HCT116 (cell line): ENCODE measurements around the gene ZNF469. TPM values are rescaled to one million over a fixed set of nuclear protein-coding genes. Genes with fewer than 3 reads are reported as not detected.

ENCODE experiments used
- ATAC-seq: fragments of 200-7000 bp; cut with Tn5 transposase; 2 replicates; pipeline ENCODE4 v1.9.1; 2020; ENCODE audit warnings: mild to moderate bottlenecking, moderate library complexity
- BruUV-seq: library from RNA; stranded (reverse); fragments of 400-500 nt; replicated peaks from 2 replicates; lab custom pipeline; 2021; lab: Mats Ljungman, UMichigan
- CTCF ChIA-PET: fragments of 300-600 bp; sonication (Branson Sonifier 250); formaldehyde crosslinking; loops from one replicate; lab custom pipeline; 2021; ENCODE audit warnings: antibody characterized with exemption; lab: Charles Lee
- POLR2A ChIA-PET: fragments of 300-600, 350-600 bp; sonication (Branson Sonifier 250); formaldehyde crosslinking; loops from one replicate; lab custom pipeline; 2021; ENCODE audit warnings: antibody characterized with exemption; lab: Charles Lee
- RAD21 ChIA-PET, 2 experiments: fragments of 300-600 bp; sonication (Branson Sonifier 250); formaldehyde crosslinking; loops; one replicate each; lab custom pipeline; 2023; ENCODE audit warnings: low total read pairs in 2 of 2; ENCODE audit not compliant: uncharacterized antibody in 2 of 2, unreplicated experiment in 2 of 2, low non-redundant PET in 1 of 2; lab: Charles Lee
- DNase-seq: peaks from one replicate; pipeline ENCODE4 v3.0.0-alpha.2; 2010; ENCODE audit warnings: low read depth, low spot score
- H2AFZ ChIP-seq: fragments of 200-600 bp; shearing (Covaris generic), sonication (generic); 2 replicates; pipeline ENCODE4 v1.6.1; 2017; ENCODE audit warnings: low read depth, mixed run types, mixed read lengths, antibody characterized with exemption, low read length; ENCODE audit not compliant: poor library complexity, severe bottlenecking
- H3K27ac ChIP-seq: 2 replicates; pipeline ENCODE4 v1.5.1; 2012; ENCODE audit warnings: low read depth, low read length
- H3K27me3 ChIP-seq: fragments of 200-600 bp; sonication (generic); 2 replicates; pipeline ENCODE4 v1.6.1; 2016; ENCODE audit warnings: mixed run types, low read length, mixed read lengths; ENCODE audit not compliant: insufficient read depth
- H3K36me3 ChIP-seq, 2 experiments: fragments of 200-500 bp in 1 of 2; fragments of 200-600 bp in 1 of 2; sonication (Bioruptor generic) in 1 of 2; sonication (generic) in 1 of 2; 2 replicates each; pipeline versions ENCODE4 v1.5.1 to v1.6.1; 2014 to 2016; ENCODE audit warnings: low read length in 2 of 2, inconsistent platforms in 1 of 2, mixed read lengths in 1 of 2, mixed run types in 1 of 2; ENCODE audit not compliant: insufficient read depth in 2 of 2, control insufficient read depth in 1 of 2
- H3K4me1 ChIP-seq, 2 experiments: fragments of 200-600 bp in 1 of 2; sonication (generic) in 1 of 2; 2 replicates each; pipeline versions ENCODE4 v1.5.1 to v1.6.1; 2012 to 2017; ENCODE audit warnings: low read length in 2 of 2, inconsistent platforms in 1 of 2, mild to moderate bottlenecking in 1 of 2, mixed read lengths in 1 of 2, mixed run types in 1 of 2, moderate library complexity in 1 of 2; ENCODE audit not compliant: insufficient read depth in 2 of 2, control insufficient read depth in 1 of 2
- H3K4me2 ChIP-seq: fragments of 200-600 bp; sonication (generic); 2 replicates; pipeline ENCODE4 v1.6.1; 2017; ENCODE audit warnings: mixed run types, low read length, mixed read lengths
- H3K4me3 ChIP-seq, 2 experiments: fragments of 200-600 bp in 1 of 2; sonication (generic) in 1 of 2; replicated peaks in 1 of 2; 2 replicates each; pipeline ENCODE4 v1.5.1; 2011 to 2016; ENCODE audit warnings: low read length in 2 of 2, control low read depth in 1 of 2, low read depth in 1 of 2, mild to moderate bottlenecking in 1 of 2, mixed read lengths in 1 of 2, mixed run types in 1 of 2
- H3K79me2 ChIP-seq: fragments of 200-600 bp; sonication (generic); 2 replicates; pipeline ENCODE4 v1.6.1; 2017; ENCODE audit warnings: mild to moderate bottlenecking, mixed run types, low read length, moderate library complexity, mixed read lengths; ENCODE audit not compliant: insufficient read depth
- H3K9ac ChIP-seq: fragments of 200-600 bp; sonication (generic); 2 replicates; pipeline ENCODE4 v1.6.1; 2016; ENCODE audit warnings: low read length, mixed read lengths
- H3K9me2 ChIP-seq: fragments of 200-600 bp; sonication (generic), shearing (Covaris generic); 2 replicates; pipeline ENCODE4 v1.6.1; 2017; ENCODE audit warnings: mixed run types, mild to moderate bottlenecking, moderate library complexity; ENCODE audit not compliant: insufficient read depth
- H3K9me3 ChIP-seq, 2 experiments: fragments of 200-500 bp in 1 of 2; fragments of 200-600 bp in 1 of 2; sonication (Bioruptor generic) in 1 of 2; sonication (generic) in 1 of 2; 2 replicates each; pipeline ENCODE4 v1.6.1; 2014 to 2017; ENCODE audit warnings: low read length in 2 of 2, mixed read lengths in 2 of 2, inconsistent platforms in 1 of 2, low read depth in 1 of 2, mild to moderate bottlenecking in 1 of 2, mixed run types in 1 of 2, moderate library complexity in 1 of 2; ENCODE audit not compliant: control insufficient read depth in 1 of 2, insufficient read depth in 1 of 2
- H4K20me1 ChIP-seq: fragments of 200-600 bp; sonication (generic), shearing (Covaris generic); 2 replicates; pipeline ENCODE4 v1.6.1; 2017; ENCODE audit warnings: mixed run types, mild to moderate bottlenecking, moderate library complexity; ENCODE audit not compliant: insufficient read depth
- CBX3 ChIP-seq: IDR thresholded peaks from 2 replicates; pipeline ENCODE4 v1.6.1; 2012; ENCODE audit warnings: low read depth
- CEBPB ChIP-seq: IDR thresholded peaks from 2 replicates; pipeline ENCODE4 v1.6.1; 2012; ENCODE audit warnings: low read depth
- JUND ChIP-seq: IDR thresholded peaks from 2 replicates; pipeline ENCODE4 v1.6.1; 2012
- POLR2A ChIP-seq: IDR thresholded peaks from 2 replicates; pipeline ENCODE4 v1.7.0; 2011; ENCODE audit warnings: borderline replicate concordance; ENCODE audit not compliant: insufficient read depth, insufficient read length; ENCODE audit errors: extremely low read depth
- SP1 ChIP-seq: IDR thresholded peaks from 2 replicates; pipeline ENCODE4 v1.6.1; 2012; ENCODE audit warnings: low read depth
- ZFX ChIP-seq: fragments of 450-650 bp; IDR thresholded peaks from 2 replicates; pipeline ENCODE4 v1.6.1; 2017
- ZNF274 ChIP-seq: fragments of 200-500 bp; sonication (Bioruptor generic); IDR thresholded peaks from 2 replicates; pipeline ENCODE4 v1.6.1; 2014; ENCODE audit warnings: mild to moderate bottlenecking, low read depth, low read length, inconsistent platforms
- intact Hi-C: fragments of 100-400 bp; cut with micrococcal nuclease; formaldehyde crosslinking; loops from 2 replicates; pipeline ENCODE4 v1.10.0; 2022
- total RNA-seq: library from RNA; stranded (reverse); gene quantifications from one replicate; pipeline ENCODE4 v1.2.1, GENCODE V29; 2021; ENCODE audit not compliant: unreplicated experiment
- TF ChIP-seq, protein P1 (sequence below): IDR thresholded peaks from 2 replicates; pipeline ENCODE4 v1.6.1; 2011; ENCODE audit warnings: mild to moderate bottlenecking, low read length, moderate library complexity; ENCODE audit not compliant: insufficient replicate concordance; ENCODE audit errors: extremely low read depth

The ZNF469 gene
- total RNA-seq, 1 experiment from 2014 or later, result 5.9 TPM

DNA sequence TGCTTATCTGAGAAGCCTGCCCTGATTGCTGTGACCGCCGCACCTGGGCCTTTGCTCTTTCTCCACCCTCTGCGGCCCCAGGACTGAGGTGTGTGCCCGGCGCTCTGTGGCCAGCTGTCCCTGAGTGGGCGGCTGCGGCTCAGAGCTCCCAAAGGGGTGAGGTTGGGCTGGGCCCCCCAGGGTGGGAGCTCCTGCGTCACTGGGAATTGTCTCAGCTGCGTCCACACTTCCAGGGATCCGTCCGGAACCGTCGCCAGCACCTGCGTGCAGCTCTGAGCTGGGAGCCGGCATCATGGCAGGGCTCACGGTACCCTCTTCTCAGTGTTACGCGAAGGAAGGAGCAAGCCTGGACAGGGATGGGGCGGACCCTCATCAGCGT, 24.3 kb downstream of the ZNF469 start:
- H3K9ac ChIP-seq, result no peak overlapping the region
- DNase-seq (no peak), ATAC-seq (no peak)
- H3K9me3 ChIP-seq, result no peaks in the 10 kb centered on the region
- H2AFZ ChIP-seq, result no peak overlapping the region
- ChIA-PET RAD21 (no interaction called here), CTCF (no interaction called here), POLR2A (no interaction called here)
- H3K79me2 ChIP-seq, result no peaks in the 10 kb centered on the region
- intact Hi-C loops, result no loop called here
- no peaks in the 10 kb centered on the region for H4K20me1 ChIP-seq
- no TSS peak for BruUV-seq
- no peaks in the 10 kb centered on the region for H3K27me3 ChIP-seq
- no peak for TF ChIP-seq ZFX
- no peak for TF ChIP-seq ZNF274
- no peak for TF ChIP-seq POLR2A
- TF ChIP-seq CEBPB, result no peak
- TF ChIP-seq SP1, result no peak
- no peak for TF ChIP-seq CBX3
- no peak overlapping the region for H3K4me3 ChIP-seq
- no peak overlapping the region for H3K27ac ChIP-seq
- peaks cover 0 to 5% of the 10 kb centered on the region in 2 experiments; a peak in 1 of 4 replicates for H3K4me1 ChIP-seq
- H3K9me2 ChIP-seq, result no peaks in the 10 kb centered on the region
- H3K36me3 ChIP-seq, result no peaks in the 10 kb centered on the region
- no peak overlapping the region for H3K4me2 ChIP-seq

DNA sequence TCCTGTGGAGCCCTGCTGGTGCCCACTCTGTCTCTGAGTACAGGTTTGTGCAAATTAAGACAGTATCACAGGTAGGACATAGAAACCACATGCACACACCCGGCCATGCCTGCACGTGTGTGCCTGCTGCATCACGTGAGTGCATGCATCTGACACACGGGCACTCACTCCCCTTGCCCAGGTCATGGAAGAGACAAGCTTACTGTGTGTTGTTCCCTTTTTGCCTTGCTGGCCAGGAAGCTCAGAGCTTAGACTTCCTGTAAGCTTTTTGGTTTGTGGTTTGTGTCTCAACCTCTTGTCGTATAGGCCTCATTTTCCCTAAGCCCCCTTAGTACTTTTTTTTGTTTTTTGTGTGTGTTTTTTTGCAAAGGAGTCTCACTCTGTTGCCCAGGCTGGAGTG, 25.0 kb downstream of the ZNF469 start:
- Histone ChIP-seq H3K4me1 (peaks cover 0 to 5% of the 10 kb centered on the region in 2 experiments; a peak in 1 of 4 replicates), H3K79me2 (no peaks in the 10 kb centered on the region), H3K4me2 (no peak overlapping the region), H3K9me2 (no peaks in the 10 kb centered on the region), H3K36me3 (no peaks in the 10 kb centered on the region), H3K9me3 (no peaks in the 10 kb centered on the region), H3K27ac (no peak overlapping the region), H3K4me3 (no peak overlapping the region), H3K27me3 (no peaks in the 10 kb centered on the region), H4K20me1 (no peaks in the 10 kb centered on the region), H3K9ac (no peak overlapping the region), H2AFZ (no peak overlapping the region)
- TF ChIP-seq, protein P1, sequence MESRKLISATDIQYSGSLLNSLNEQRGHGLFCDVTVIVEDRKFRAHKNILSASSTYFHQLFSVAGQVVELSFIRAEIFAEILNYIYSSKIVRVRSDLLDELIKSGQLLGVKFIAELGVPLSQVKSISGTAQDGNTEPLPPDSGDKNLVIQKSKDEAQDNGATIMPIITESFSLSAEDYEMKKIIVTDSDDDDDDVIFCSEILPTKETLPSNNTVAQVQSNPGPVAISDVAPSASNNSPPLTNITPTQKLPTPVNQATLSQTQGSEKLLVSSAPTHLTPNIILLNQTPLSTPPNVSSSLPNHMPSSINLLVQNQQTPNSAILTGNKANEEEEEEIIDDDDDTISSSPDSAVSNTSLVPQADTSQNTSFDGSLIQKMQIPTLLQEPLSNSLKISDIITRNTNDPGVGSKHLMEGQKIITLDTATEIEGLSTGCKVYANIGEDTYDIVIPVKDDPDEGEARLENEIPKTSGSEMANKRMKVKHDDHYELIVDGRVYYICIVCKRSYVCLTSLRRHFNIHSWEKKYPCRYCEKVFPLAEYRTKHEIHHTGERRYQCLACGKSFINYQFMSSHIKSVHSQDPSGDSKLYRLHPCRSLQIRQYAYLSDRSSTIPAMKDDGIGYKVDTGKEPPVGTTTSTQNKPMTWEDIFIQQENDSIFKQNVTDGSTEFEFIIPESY, result no peak
- no peak for TF ChIP-seq JUND
- BruUV-seq, result no TSS peak
- intact Hi-C loops, result no loop called here
- ChIA-PET RAD21 (no interaction called here), POLR2A (no interaction called here), CTCF (no interaction called here)
- ATAC-seq (no peak), DNase-seq (no peak)
